COLO668 (cell line): ENCODE results near the gene ZNF407.

Source experiments
- DNase-seq: peaks from one replicate; lab custom pipeline; 2025; ENCODE audit not compliant: unreplicated experiment; lab: John Stamatoyannopoulos, UW

The ZNF407 gene

GRCh38 chr18:74718312-74718711, 120.6 kb downstream of the ZNF407 start:
- DNase-seq, result no peak

- DNase-seq, result no peak
Observed at GRCh38 chr18:74722237-74722636, 124.6 kb downstream of the ZNF407 start.

GRCh38 chr18:74724186-74724585, 126.5 kb downstream of the ZNF407 start:
- no peak for DNase-seq

- no peak for DNase-seq
Observed at GRCh38 chr18:74725690-74726089, 128.0 kb downstream of the ZNF407 start.

GRCh38 chr18:74728586-74728985, 130.9 kb downstream of the ZNF407 start:
- DNase-seq, result no peak

GRCh38 chr18:74731097-74731496, 133.4 kb downstream of the ZNF407 start:
- no peak for DNase-seq

GRCh38 chr18:74732380-74732779, 134.7 kb downstream of the ZNF407 start:
- DNase-seq, result no peak

- no peak for DNase-seq
Observed at GRCh38 chr18:74733598-74733997, 135.9 kb downstream of the ZNF407 start.

- DNase-seq, result no peak
Observed at GRCh38 chr18:74734013-74734444, 136.4 kb downstream of the ZNF407 start.

- no peak for DNase-seq
Observed at GRCh38 chr18:74739926-74740325, 142.3 kb downstream of the ZNF407 start.

GRCh38 chr18:74742573-74743243, 145.0 kb downstream of the ZNF407 start:
- no peak for DNase-seq

- DNase-seq, result peak; percentile 36
Observed at GRCh38 chr18:74745633-74746403, 148.1 kb downstream of the ZNF407 start.

GRCh38 chr18:74748809-74749208, 151.1 kb downstream of the ZNF407 start:
- DNase-seq, result peak; percentile 88

GRCh38 chr18:74758995-74759394, 161.3 kb downstream of the ZNF407 start:
- no peak for DNase-seq

- no peak for DNase-seq
Observed at GRCh38 chr18:74760026-74760425, 162.4 kb downstream of the ZNF407 start.

GRCh38 chr18:74760436-74760835, 162.8 kb downstream of the ZNF407 start:
- DNase-seq, result no peak

GRCh38 chr18:74766251-74766650, 168.6 kb downstream of the ZNF407 start:
- DNase-seq, result no peak

- DNase-seq, result no peak
Observed at GRCh38 chr18:74768096-74768495, 170.4 kb downstream of the ZNF407 start.

- no peak for DNase-seq
Observed at GRCh38 chr18:74773171-74773624, 175.5 kb downstream of the ZNF407 start.

GRCh38 chr18:74774486-74774885, 176.8 kb downstream of the ZNF407 start:
- DNase-seq, result no peak

- no peak for DNase-seq
Observed at GRCh38 chr18:74775239-74775638, 177.6 kb downstream of the ZNF407 start.

- no peak for DNase-seq
Observed at GRCh38 chr18:74778191-74778847, 180.6 kb downstream of the ZNF407 start.
